Measurements from ENCODE around the gene TBC1D22A.

TBC1D22A gene

DNA sequence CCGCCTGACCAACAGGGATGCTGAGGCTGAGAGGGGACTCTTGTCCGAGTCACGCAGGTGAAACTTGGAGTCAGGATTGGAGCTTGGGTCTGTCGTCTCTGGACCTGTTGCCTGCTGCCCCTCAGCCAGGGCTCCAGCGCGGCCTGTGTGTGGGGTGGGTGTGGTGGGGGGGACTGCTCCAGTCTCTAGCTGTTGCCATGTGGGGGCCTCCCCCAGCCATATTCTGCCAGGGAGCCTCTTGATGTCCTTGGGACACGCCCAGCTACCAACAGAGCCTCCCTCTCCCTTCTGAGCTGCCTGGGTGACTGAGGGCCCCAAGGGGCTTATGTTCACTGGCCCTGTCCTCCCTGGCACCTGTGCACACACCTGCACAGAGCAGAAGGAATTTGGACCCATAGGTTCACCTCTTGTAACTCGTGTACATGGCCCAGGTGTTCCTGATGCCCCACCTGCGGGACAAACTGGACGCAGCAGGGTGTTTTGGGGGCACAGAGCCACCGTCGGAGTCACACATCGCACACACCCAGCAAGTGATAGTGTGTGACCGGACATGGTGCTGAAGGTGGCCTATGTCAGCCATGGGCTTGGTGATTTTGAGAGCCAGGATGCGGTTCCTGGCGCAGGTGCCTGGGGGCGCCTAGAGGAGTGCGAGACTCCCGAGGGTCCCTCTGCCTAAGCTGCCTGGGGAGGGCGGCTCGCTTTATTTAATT lies 252.3 kb downstream of the TBC1D22A start:
- no peak for DNase-seq (ENCODE audit: low read depth)
- H3K4me3 ChIP-seq (replicated peaks; ENCODE audit: low read depth, low read length): no peak overlapping the region
- TF ChIP-seq, protein P1, sequence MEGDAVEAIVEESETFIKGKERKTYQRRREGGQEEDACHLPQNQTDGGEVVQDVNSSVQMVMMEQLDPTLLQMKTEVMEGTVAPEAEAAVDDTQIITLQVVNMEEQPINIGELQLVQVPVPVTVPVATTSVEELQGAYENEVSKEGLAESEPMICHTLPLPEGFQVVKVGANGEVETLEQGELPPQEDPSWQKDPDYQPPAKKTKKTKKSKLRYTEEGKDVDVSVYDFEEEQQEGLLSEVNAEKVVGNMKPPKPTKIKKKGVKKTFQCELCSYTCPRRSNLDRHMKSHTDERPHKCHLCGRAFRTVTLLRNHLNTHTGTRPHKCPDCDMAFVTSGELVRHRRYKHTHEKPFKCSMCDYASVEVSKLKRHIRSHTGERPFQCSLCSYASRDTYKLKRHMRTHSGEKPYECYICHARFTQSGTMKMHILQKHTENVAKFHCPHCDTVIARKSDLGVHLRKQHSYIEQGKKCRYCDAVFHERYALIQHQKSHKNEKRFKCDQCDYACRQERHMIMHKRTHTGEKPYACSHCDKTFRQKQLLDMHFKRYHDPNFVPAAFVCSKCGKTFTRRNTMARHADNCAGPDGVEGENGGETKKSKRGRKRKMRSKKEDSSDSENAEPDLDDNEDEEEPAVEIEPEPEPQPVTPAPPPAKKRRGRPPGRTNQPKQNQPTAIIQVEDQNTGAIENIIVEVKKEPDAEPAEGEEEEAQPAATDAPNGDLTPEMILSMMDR (IDR thresholded peaks at IDR 0.05; ENCODE audit: low read length, missing control alignments): no peak

GRCh38 chr22:47015589-47016178 lies 253.2 kb downstream of the TBC1D22A start:
- TF ChIP-seq, protein P1 (IDR thresholded peaks at IDR 0.05; ENCODE audit: low read length, missing control alignments): no peak
- no peak for DNase-seq (ENCODE audit: low read depth)
- H3K4me3 ChIP-seq (replicated peaks; ENCODE audit: low read depth, low read length): no peak overlapping the region

DNA sequence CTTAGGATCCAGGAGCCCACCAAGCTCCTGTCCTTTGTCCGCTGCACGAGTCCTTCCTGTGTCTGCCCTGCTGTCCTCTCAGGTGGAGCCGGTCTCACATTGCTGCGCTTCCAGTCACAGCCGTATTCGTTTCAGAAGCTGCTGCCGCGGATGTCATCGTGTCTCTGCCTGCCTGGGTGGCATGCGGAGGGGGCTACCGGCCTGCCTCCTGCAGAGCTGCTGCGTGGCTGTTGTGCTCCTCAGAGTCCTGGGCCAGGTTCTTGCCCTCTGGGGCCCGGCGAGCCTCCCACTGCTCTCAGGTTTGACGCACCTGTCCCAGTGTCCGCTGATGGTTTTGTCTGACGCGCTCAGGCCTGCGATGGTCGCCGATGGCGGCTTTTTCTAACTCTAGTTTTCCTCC lies 254.2 kb downstream of the TBC1D22A start:
- no peak overlapping the region for H3K4me3 ChIP-seq (replicated peaks; ENCODE audit: low read depth, low read length)
- TF ChIP-seq, protein P1 (IDR thresholded peaks at IDR 0.05; ENCODE audit: low read length, missing control alignments): no peak
- no peak for DNase-seq (ENCODE audit: low read depth)

GRCh38 chr22:47017245-47017644 lies 254.8 kb downstream of the TBC1D22A start:
- TF ChIP-seq, protein P1 (IDR thresholded peaks at IDR 0.05; ENCODE audit: low read length, missing control alignments): no peak
- no peak for DNase-seq (ENCODE audit: low read depth)

GRCh38 chr22:47018010-47018910 lies 255.8 kb downstream of the TBC1D22A start:
- no peak overlapping the region for H3K4me3 ChIP-seq (replicated peaks; ENCODE audit: low read depth, low read length)
- TF ChIP-seq, protein P1 (IDR thresholded peaks at IDR 0.05; ENCODE audit: low read length, missing control alignments): no peak
- no peak for DNase-seq (ENCODE audit: low read depth)

More at GRCh38 chr22:47017245-47017644, 254.8 kb downstream of the TBC1D22A start:
- no peak overlapping the region for H3K4me3 ChIP-seq (replicated peaks; ENCODE audit: low read depth, low read length)

GRCh38 chr22:47019012-47019790 lies 256.8 kb downstream of the TBC1D22A start:
- H3K4me3 ChIP-seq (replicated peaks; ENCODE audit: low read depth, low read length): no peak overlapping the region
- peak; percentile 20 for DNase-seq (ENCODE audit: low read depth)
- TF ChIP-seq, protein P1 (IDR thresholded peaks at IDR 0.05; ENCODE audit: low read length, missing control alignments): no peak
